CD4-positive, alpha-beta T cell treated with Interleukin-4 for 1 hour (primary cell): ENCODE data around the gene ADAMTS20.

Experiments used
- DNase-seq, 2 donors: peaks; one replicate each; pipeline ENCODE4 v3.0.0-alpha.2; 2020 to 2022

The ADAMTS20 gene

GRCh38 chr12:43312991-43313505 is 239.0 kb downstream of the ADAMTS20 start:
- DNase-seq, result no peak

GRCh38 chr12:43310596-43310995 is 241.4 kb downstream of the ADAMTS20 start:
- no peak for DNase-seq

- no peak for DNase-seq
Observed at GRCh38 chr12:43309959-43310358, 242.0 kb downstream of the ADAMTS20 start.

- DNase-seq, result no peak
Observed at GRCh38 chr12:43308776-43309175, 243.2 kb downstream of the ADAMTS20 start.

GRCh38 chr12:43307126-43307525 is 244.9 kb downstream of the ADAMTS20 start:
- no peak for DNase-seq

GRCh38 chr12:43306066-43306465 is 245.9 kb downstream of the ADAMTS20 start:
- no peak for DNase-seq

GRCh38 chr12:43305065-43305464 is 246.9 kb downstream of the ADAMTS20 start:
- DNase-seq, result no peak
